IMR-90 (cell line): ENCODE data around the gene GPR39. TPM values are rescaled to one million over a fixed set of nuclear protein-coding genes. Genes with fewer than 3 reads are reported as not detected.

ENCODE experiments used
- ATAC-seq: fragments of 200-7000 bp; cut with Tn5 transposase; 2 replicates; pipeline ENCODE4 v1.9.1; 2020; ENCODE audit warnings: low read depth, mild to moderate bottlenecking, moderate library complexity
- BruUV-seq: library from RNA; stranded (reverse); fragments of 400-500 nt; replicated peaks from 2 replicates; lab custom pipeline; 2021; lab: Mats Ljungman, UMichigan
- CTCF ChIA-PET: fragments of 300-600 bp; formaldehyde crosslinking; extraction: SDS; loops from one replicate; lab custom pipeline; 2021; ENCODE audit warnings: antibody characterized with exemption; lab: Yijun Ruan, JAX
- POLR2A ChIA-PET: fragments of 300-600 bp; sonication (Branson Sonifier 250); formaldehyde crosslinking; loops from one replicate; lab custom pipeline; 2022; ENCODE audit warnings: antibody characterized with exemption; ENCODE audit not compliant: unreplicated experiment; lab: Charles Lee
- DNase-seq: peaks from one replicate; pipeline ENCODE4 v3.0.0; 2013
- H2AFZ ChIP-seq: replicated peaks from 2 replicates; pipeline ENCODE3; 2013; ENCODE audit warnings: low read length, mild to moderate bottlenecking; ENCODE audit not compliant: poor library complexity
- H2AK5ac ChIP-seq: 2 replicates; pipeline ENCODE4 v1.6.1; 2013; ENCODE audit warnings: low read depth, low read length, inconsistent platforms
- H2AK9ac ChIP-seq: replicated peaks from 2 replicates; pipeline ENCODE3; 2013; ENCODE audit warnings: mild to moderate bottlenecking, low read depth, low read length, moderate library complexity; ENCODE audit not compliant: poor library complexity
- H2BK120ac ChIP-seq: 2 replicates; pipeline ENCODE4 v1.6.1; 2013; ENCODE audit warnings: low read depth, low read length, inconsistent platforms
- H2BK15ac ChIP-seq: 3 replicates; pipeline ENCODE4 v1.6.1; 2013; ENCODE audit warnings: low read depth, low read length, inconsistent platforms
- H2BK20ac ChIP-seq: 2 replicates; pipeline ENCODE4 v1.6.1; 2013; ENCODE audit warnings: low read depth, mild to moderate bottlenecking, inconsistent platforms, low read length, moderate library complexity
- H2BK5ac ChIP-seq: 2 replicates; pipeline ENCODE4 v1.6.1; 2013; ENCODE audit warnings: mild to moderate bottlenecking, low read depth, low read length, inconsistent platforms; ENCODE audit not compliant: poor library complexity, severe bottlenecking
- H3K14ac ChIP-seq: replicated peaks from 2 replicates; pipeline ENCODE4 v1.6.1; 2013; ENCODE audit warnings: low read depth, low read length, inconsistent platforms
- H3K18ac ChIP-seq: 2 replicates; pipeline ENCODE4 v1.6.1; 2013; ENCODE audit warnings: low read depth, low read length, control low read depth
- H3K23ac ChIP-seq: 2 replicates; pipeline ENCODE4 v1.6.1; 2013; ENCODE audit warnings: low read depth, low read length, inconsistent platforms
- H3K27ac ChIP-seq: 2 replicates; pipeline ENCODE4 v1.5.1; 2013; ENCODE audit warnings: mild to moderate bottlenecking, control low read depth, low read length; ENCODE audit not compliant: insufficient read depth
- H3K27me3 ChIP-seq: 2 replicates; pipeline ENCODE4 v1.6.1; 2013; ENCODE audit warnings: low read length; ENCODE audit not compliant: control insufficient read depth, insufficient read depth
- H3K36me3 ChIP-seq: 2 replicates; pipeline ENCODE4 v1.6.1; 2013; ENCODE audit warnings: low read length, mixed read lengths; ENCODE audit not compliant: control insufficient read depth, insufficient read depth
- H3K4ac ChIP-seq: 2 replicates; pipeline ENCODE4 v1.6.1; 2013; ENCODE audit warnings: low read depth, low read length, inconsistent platforms
- H3K4me1 ChIP-seq: 2 replicates; pipeline ENCODE4 v1.6.1; 2013; ENCODE audit warnings: low read length, mixed read lengths; ENCODE audit not compliant: control insufficient read depth, insufficient read depth
- H3K4me2 ChIP-seq: 2 replicates; pipeline ENCODE4 v1.6.1; 2013; ENCODE audit warnings: low read depth, mild to moderate bottlenecking, control low read depth, low read length, moderate library complexity
- H3K4me3 ChIP-seq: 2 replicates; pipeline ENCODE4 v1.5.1; 2013; ENCODE audit warnings: low read depth, mild to moderate bottlenecking, control low read depth, low read length, moderate library complexity; ENCODE audit not compliant: insufficient read depth
- H3K56ac ChIP-seq: 2 replicates; pipeline ENCODE4 v1.6.1; 2013; ENCODE audit warnings: low read length, inconsistent platforms; ENCODE audit not compliant: insufficient read depth; ENCODE audit errors: extremely low read depth
- H3K79me1 ChIP-seq, 2 experiments: 2 replicates each; pipeline ENCODE4 v1.6.1; 2013; ENCODE audit warnings: low read length in 2 of 2, inconsistent platforms in 1 of 2, low read depth in 1 of 2
- H3K9ac ChIP-seq: 2 replicates; pipeline ENCODE4 v1.6.1; 2013; ENCODE audit warnings: low read depth, low read length, control low read depth
- H3K9me1 ChIP-seq: 2 replicates; pipeline ENCODE4 v1.6.1; 2013; ENCODE audit warnings: low read length, inconsistent platforms; ENCODE audit not compliant: insufficient read depth
- H3K9me3 ChIP-seq: 2 replicates; pipeline ENCODE4 v1.6.1; 2013; ENCODE audit warnings: low read length; ENCODE audit not compliant: control insufficient read depth, insufficient read depth
- H4K20me1 ChIP-seq: 2 replicates; pipeline ENCODE4 v1.6.1; 2013; ENCODE audit warnings: low read length, inconsistent platforms; ENCODE audit not compliant: insufficient read depth
- H4K5ac ChIP-seq: 2 replicates; pipeline ENCODE4 v1.6.1; 2013; ENCODE audit warnings: mild to moderate bottlenecking, low read depth, low read length, control low read depth
- H4K8ac ChIP-seq, 2 experiments: 2 replicates each; pipeline ENCODE4 v1.6.1; 2013; ENCODE audit warnings: low read depth in 2 of 2, low read length in 2 of 2, control low read depth in 1 of 2, inconsistent platforms in 1 of 2
- H4K91ac ChIP-seq: 2 replicates; pipeline ENCODE4 v1.6.1; 2013; ENCODE audit warnings: low read depth, low read length, inconsistent platforms; ENCODE audit not compliant: insufficient read depth
- CHD1 ChIP-seq: IDR thresholded peaks from 2 replicates; pipeline ENCODE4 v1.6.1; 2012; ENCODE audit warnings: low read depth, low read length, improper control_type of control experiment
- CTCF ChIP-seq: conservative IDR thresholded peaks from 2 replicates; pipeline ENCODE4 v1.5.1; 2012; ENCODE audit warnings: mild to moderate bottlenecking, low read depth, low read length, improper control_type of control experiment
- FOS ChIP-seq: fragments of 150-350 bp; IDR thresholded peaks from 2 replicates; pipeline ENCODE4 v1.6.1; 2016; ENCODE audit warnings: low read depth, low read length
- MAZ ChIP-seq: IDR thresholded peaks from 2 replicates; pipeline ENCODE4 v1.6.1; 2012; ENCODE audit warnings: low read depth, mild to moderate bottlenecking, low read length, improper control_type of control experiment, moderate library complexity, borderline replicate concordance
- NFE2L2 ChIP-seq: fragments of 150-350 bp; IDR thresholded peaks from 2 replicates; pipeline ENCODE4 v1.6.1; 2016; ENCODE audit warnings: low read depth, mild to moderate bottlenecking, low read length
- POLR2A ChIP-seq: IDR thresholded peaks from 2 replicates; pipeline ENCODE4 v1.6.1; 2012; ENCODE audit warnings: mild to moderate bottlenecking, low read depth, low read length
- RFX5 ChIP-seq: IDR thresholded peaks from 2 replicates; pipeline ENCODE4 v1.8.0; 2012; ENCODE audit warnings: low read depth, mild to moderate bottlenecking, low read length, moderate library complexity
- SMC3 ChIP-seq: fragments of 150-350 bp; IDR thresholded peaks from 2 replicates; pipeline ENCODE4 v1.6.1; 2016; ENCODE audit warnings: low read depth, mild to moderate bottlenecking, antibody characterized with exemption, low read length, moderate library complexity
- USF2 ChIP-seq: fragments of 150-350 bp; IDR thresholded peaks from 2 replicates; pipeline ENCODE4 v1.6.1; 2017; ENCODE audit warnings: mild to moderate bottlenecking, antibody characterized with exemption, low read length, low read depth
- dilution Hi-C: fragments of 300-500 bp; cut with HindIII; formaldehyde crosslinking; loops from one replicate; pipeline ENCODE4 v1.14.3; 2018; ENCODE audit warnings: low sequenced_read_pairs; ENCODE audit not compliant: unreplicated experiment
- in situ Hi-C: fragments of 300-500 bp; cut with MboI; formaldehyde crosslinking; loops from 3 replicates; pipeline ENCODE4 v1.14.3; 2019; ENCODE audit warnings: low sequenced_read_pairs, inconsistent platforms, mixed read lengths
- intact Hi-C: fragments of 100-400 bp; cut with micrococcal nuclease; formaldehyde crosslinking; loops from 2 replicates; pipeline ENCODE4 v1.10.0; 2022
- polyA plus RNA-seq, 3 experiments: library from polyadenylated mRNA; depleted of rRNA; stranded (reverse); fragments of >200 nt; gene quantifications; 2 replicates each; pipeline ENCODE4 v1.2.3, GENCODE V29; 2012; ENCODE audit warnings: low replicate concordance in 1 of 3
- total RNA-seq: library from RNA; depleted of rRNA; stranded (reverse); fragments of >200 nt; gene quantifications from 2 replicates; pipeline ENCODE4 v1.2.3, GENCODE V29; 2012

GPR39 gene
- total and polyA plus RNA-seq, 2 of the 4 experiments (the other 2 are of a cell fraction): 4.4 to 9.0 TPM

- Histone ChIP-seq H3K9me3 (no peaks in the 10 kb centered on the region), H4K20me1 (no peaks in the 10 kb centered on the region; the same call in 1 of the 2 replicates), H2AK9ac (no peak overlapping the region), H3K27ac (no peak overlapping the region), H4K5ac (no peak overlapping the region), H2BK5ac (no peak overlapping the region), H3K23ac (no peak overlapping the region), H2AK5ac (no peak overlapping the region), H2BK120ac (no peak overlapping the region), H3K4me3 (no peak overlapping the region), H3K14ac (no peak overlapping the region), H2BK15ac (no peak overlapping the region), H3K18ac (no peak overlapping the region), H3K27me3 (no peaks in the 10 kb centered on the region), H3K36me3 (peaks cover 19% of the 10 kb centered on the region), H3K56ac (no peak overlapping the region), H3K79me1 (peaks cover 4 to 25% of the 10 kb centered on the region in 2 experiments; a peak in 2 of 4 replicates), H4K91ac (no peak overlapping the region), H3K9ac (no peak overlapping the region), H3K4ac (no peak overlapping the region), H2AFZ (no peak overlapping the region), H3K4me2 (no peak overlapping the region), H2BK20ac (no peak overlapping the region), H4K8ac (no peak overlapping the region), H3K9me1 (peaks cover 14% of the 10 kb centered on the region), H3K4me1 (peaks cover 6% of the 10 kb centered on the region; the same call in 1 of the 2 replicates)
- DNase-seq (no peak), ATAC-seq (no peak)
- no peak for TF ChIP-seq NFE2L2
- no peak for TF ChIP-seq CHD1
- TF ChIP-seq USF2: no peak
- no peak for TF ChIP-seq SMC3
- no peak for TF ChIP-seq RFX5
- no peak for TF ChIP-seq CTCF
- no peak for TF ChIP-seq POLR2A
- no peak for TF ChIP-seq FOS
- no peak for TF ChIP-seq MAZ
- dilution Hi-C loops: no loop called here
- BruUV-seq: no TSS peak
- POLR2A ChIA-PET: no interaction called here
- intact Hi-C loops: loop anchor here (10.0 kb wide), 1 partner anchor 363 kb away; no protein-coding TSS in a partner anchor
- CTCF ChIA-PET: interaction anchor here (1.4 kb wide), 1 partner anchor 9 kb away, joined by 3 read pairs; no protein-coding TSS in a partner anchor
- in situ Hi-C loops: no loop called here
These were observed 225.2 kb downstream of the GPR39 start for GRCh38 chr2:132641819-132642218.
